Caki2 (cell line): ENCODE results near the gene TAF10. TPM values are rescaled to one million over a fixed set of nuclear protein-coding genes. Genes with fewer than 3 reads are reported as not detected.

Experiments used
- DNase-seq: peaks from one replicate; pipeline ENCODE4 v3.0.0-alpha.2; 2015; ENCODE audit warnings: low read depth
- in situ Hi-C: cut with HindIII; loops from 2 replicates; pipeline ENCODE4 v1.10.0; 2016; ENCODE audit warnings: low sequenced_read_pairs, low pct_unique_long_range_greater_than_20kb, mixed read lengths
- total RNA-seq: library from RNA; depleted of rRNA; stranded (reverse); fragments of >200 nt; shearing (Covaris generic); gene quantifications from 2 replicates; pipeline ENCODE4 v1.2.3, GENCODE V29; 2014; ENCODE audit warnings: low replicate concordance

Gene TAF10
- total RNA-seq, 1 experiment from 2014 or later, result 69.0 TPM

DNA sequence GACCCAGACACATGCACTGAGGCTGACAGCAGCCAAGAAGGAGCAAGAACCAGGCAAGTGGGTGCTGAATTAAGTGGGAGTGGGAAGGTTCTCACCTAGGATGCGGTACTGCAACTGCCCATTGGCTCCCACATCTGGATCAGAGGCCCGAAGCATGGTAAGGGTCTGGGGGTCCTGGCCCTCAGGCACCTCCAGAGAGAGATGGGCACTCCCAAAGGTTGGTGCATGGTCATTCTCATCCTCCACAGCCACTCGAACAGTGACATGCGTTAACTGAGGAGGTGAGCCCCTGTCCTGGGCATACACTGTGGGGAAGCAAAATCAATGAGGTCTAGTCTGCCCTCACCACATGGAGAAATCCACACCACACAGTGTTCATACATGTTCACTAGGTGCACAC, 16.5 kb upstream of the TAF10 start:
- in situ Hi-C loops, result no loop called here
- DNase-seq, result no peak

DNA sequence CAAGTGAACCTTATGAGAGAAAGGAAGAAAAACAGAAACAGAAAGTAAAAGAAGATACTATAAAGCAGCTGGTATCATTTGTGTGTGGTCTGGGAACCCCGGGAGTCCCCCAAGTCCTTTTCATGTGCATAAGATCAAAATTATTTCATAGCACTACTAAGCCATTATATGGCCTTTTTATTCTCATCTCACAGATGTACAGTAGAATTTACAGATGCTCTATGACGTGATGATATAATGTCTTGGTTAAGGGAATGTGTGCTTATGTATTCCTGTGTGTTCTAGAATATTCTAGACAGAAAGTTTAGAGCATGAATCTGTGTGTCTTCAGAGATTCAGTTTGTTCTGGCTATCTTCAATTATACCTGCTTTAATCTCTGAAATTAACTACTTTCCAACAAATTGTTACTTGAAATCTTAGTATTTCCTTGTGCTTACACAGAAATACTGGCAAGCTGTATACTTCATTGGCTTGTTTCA, 15.8 kb upstream of the TAF10 start:
- DNase-seq, result no peak
- in situ Hi-C loops, result no loop called here

GRCh38 chr11:6626971-6627761, 15.2 kb upstream of the TAF10 start:
- no peak for DNase-seq
- in situ Hi-C loops, result no loop called here

DNA sequence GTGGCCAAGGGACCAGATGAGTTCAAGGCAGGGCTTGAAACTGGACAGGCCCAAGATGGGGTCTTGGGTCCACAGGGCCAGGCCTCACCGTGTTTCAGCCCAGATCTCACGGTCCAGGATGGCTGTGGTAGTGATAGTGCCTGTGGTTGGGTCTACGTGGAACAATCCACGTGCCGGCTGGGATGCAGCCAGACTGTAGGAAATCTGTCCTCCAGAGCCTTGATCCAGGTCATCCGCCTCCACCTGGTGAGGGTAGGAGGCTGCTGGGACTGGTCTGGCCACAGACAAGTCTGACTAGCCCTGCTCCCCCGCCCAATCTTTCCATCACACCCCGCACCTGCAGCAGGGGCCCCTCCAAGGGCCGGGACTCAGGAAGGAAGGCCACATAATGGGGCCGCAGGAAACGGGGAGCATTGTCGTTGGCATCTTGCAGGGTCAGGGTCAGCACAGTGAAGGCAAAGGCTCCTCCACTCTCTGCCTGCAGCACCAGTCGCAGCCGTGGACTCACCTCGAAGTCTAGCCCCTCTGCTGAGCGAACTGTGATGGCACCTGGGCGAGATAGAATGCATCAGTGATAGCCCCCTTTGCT, 13.9 kb upstream of the TAF10 start:
- DNase-seq, result no peak
- in situ Hi-C loops, result no loop called here

GRCh38 chr11:6625156-6625831, 13.3 kb upstream of the TAF10 start:
- DNase-seq, result no peak
- in situ Hi-C loops, result no loop called here

DNA sequence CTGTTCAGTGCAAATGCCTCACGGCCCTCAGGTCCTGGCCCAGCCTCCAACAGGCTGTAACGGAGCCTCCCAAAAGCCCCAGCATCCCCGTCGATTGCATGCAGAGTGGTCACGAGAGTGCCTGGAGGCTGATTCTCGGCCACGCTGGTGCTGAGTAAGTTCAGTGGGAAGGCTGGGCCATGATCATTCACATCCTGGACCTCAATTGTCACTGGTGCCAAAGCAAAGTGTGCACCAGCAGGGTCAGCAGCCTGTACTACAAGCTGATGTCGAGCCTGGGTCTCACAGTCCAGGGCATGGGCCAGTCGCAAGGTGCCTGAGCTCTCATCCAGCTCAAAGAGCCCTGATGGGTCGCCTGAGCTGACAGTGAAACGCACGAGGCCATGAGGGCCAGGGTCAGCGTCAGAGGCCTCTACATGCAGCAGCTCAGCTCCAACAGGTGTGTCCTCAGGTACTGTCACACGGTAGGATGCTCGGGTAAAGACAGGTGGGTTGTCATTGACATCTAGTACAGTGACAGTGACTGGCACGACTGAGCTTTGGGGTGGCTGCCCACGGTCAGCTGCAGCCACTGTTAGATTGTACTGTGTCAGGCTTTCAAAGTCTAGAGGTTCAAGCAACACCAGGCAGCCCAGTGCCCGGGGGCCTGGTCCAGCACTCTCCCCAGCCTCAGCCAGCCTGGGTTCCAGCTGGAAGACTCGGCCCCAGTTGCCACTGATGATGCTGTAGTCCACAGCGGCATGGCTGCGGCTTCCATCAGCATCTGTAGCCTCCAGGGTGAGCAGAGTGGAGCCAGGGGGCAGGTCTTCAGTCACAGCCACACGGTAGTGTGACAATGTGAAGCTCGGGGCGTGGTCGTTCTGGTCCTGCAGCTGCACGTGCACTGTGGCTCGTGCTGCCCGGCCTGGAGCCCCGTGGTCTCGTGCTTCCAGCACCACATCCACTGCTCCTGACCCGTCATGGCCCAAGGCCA, 11.7 kb upstream of the TAF10 start:
- no peak for DNase-seq
- in situ Hi-C loops, result no loop called here

GRCh38 chr11:6622261-6623171, 10.5 kb upstream of the TAF10 start:
- in situ Hi-C loops, result no loop called here
- no peak for DNase-seq

GRCh38 chr11:6621711-6622211, 9.7 kb upstream of the TAF10 start:
- no peak for DNase-seq
- in situ Hi-C loops, result no loop called here

DNA sequence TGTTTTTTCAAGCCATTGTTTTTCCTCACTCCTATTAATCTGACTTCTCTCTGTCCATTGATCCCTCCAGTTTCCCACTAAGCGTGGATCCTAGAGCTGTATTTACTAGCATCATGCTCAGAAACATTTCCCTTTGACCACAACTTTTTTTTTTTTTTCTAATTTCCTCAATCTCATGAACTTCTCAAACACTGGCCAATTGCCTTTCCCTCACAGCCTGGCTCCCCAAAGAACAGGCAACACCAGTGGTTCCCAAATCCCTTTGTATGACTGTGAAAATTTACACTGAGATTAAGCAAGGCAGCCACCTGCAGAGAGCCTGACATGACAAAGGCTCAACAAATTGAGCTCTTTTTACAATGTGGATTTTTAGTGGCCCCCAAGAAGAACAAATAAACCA, 8.6 kb upstream of the TAF10 start:
- in situ Hi-C loops, result no loop called here
- no peak for DNase-seq

GRCh38 chr11:6619004-6619745, 7.2 kb upstream of the TAF10 start, which contains the start of gene TPP1:
Gene TPP1, minus strand, starts transcription at chr11:6619422. Its CDS starts 22 bp downstream, at chr11:6619400.
- DNase-seq, result peak; percentile 87
- in situ Hi-C loops, result no loop called here

GRCh38 chr11:6618117-6619003, 6.3 kb upstream of the TAF10 start:
- in situ Hi-C loops, result no loop called here
- DNase-seq, result peak; percentile 45

DNA sequence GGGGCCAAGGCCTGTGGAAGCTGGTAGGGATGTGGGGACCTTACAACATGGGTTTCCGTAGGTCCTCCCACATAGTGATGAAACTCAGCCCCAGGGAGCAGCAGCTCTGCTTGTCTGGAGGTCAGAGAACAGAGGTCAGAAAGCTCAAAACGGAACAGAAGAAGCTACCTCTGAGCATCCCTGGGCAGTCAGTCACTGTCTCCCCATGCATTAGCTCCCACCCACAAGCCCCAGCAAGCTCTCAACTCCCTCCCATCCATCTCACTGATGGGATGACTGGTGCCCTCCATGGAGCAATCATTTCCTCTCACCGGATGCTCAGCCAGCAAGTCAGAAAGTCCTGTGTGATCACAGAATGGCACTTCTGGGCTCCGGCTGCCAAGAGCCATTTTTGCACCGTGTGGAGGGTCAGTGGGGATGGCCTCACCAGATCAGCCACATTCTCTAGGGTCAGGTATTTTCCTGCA, 5.3 kb upstream of the TAF10 start:
- no peak for DNase-seq
- in situ Hi-C loops, result no loop called here

DNA sequence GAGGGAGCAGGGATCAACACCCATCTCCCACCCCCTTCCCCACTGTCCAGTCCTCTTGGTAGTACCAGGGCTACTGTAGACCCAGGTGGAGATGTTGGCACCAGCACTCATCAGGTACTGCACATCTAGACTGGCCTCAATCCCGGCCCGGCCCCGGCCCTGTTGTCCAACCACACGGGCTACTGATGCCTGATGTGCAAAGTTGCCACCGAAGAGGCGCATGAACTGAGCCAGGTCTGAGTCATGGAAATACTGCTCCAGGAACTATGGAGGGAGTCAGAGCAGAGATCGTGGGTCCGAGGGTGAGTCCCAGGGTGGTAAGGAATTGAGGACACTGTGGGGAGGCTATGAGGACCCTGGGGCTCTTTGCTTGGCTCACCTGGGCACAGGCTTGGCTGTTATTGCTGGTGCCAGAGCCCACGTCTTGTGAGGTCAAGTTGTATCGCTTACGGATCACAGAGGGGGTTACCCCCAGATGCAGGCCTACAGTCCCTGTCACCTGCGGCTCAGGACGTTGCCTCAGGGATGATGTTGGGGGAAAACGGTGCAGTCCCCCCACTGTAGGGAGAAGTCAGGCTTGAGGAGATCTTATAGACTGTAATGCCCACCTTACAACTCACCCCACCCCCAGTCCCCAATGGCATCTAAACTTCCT, 4.7 kb upstream of the TAF10 start:
- in situ Hi-C loops, result no loop called here
- no peak for DNase-seq

DNA sequence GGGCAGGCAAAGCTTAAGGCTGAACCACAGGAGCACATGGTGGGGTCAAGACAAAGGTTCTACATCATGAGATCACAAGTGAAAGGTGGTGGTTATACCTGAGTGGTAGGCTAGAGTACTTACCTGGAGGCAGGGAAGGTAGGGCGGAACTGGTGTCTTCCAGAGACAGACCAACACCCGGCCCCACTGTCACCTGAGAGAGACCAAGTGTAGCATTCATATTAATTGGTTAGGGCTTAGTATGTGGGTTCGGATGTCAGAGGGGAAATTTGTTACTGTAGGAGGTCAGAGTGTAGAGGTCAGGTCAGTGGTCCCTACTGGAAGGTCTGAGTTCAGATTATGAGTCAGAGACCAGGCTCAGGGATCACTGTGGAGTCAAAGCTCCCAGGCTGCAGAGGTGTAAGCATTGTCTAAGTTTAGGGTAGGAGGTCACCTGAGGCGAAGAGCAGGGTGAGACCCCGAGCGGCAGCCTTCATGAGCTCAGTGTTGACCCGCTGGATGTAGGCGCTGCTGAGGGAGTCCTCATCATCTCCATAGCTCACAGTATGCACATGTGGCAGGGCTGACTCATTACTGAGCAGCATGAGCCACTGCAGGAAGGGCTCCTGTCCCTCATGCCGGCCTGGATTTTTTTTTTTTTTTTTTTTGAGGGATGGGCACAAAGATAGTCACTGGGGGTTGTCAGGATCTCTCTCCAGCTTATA, 4.0 kb upstream of the TAF10 start:
- DNase-seq, result no peak
- in situ Hi-C loops, result no loop called here
